HepG2 (cell line): ENCODE measurements around the gene ATL2. TPM values are rescaled to one million over a fixed set of nuclear protein-coding genes. Genes with fewer than 3 reads are reported as not detected.
"Not testable (repeated sequence)": the region's sequence is repeated elsewhere in the genome, so short reads cannot be mapped to it uniquely, and the experiment has no call there.

Source experiments
- ATAC-seq: fragments of 200-7000 bp; cut with Tn5 transposase; 3 replicates; pipeline ENCODE4 v1.9.1; 2020; ENCODE audit warnings: mild to moderate bottlenecking, moderate library complexity
- BruUV-seq: library from RNA; stranded (reverse); fragments of 400-500 nt; replicated peaks from 2 replicates; lab custom pipeline; 2021; lab: Mats Ljungman, UMichigan
- CTCF ChIA-PET: fragments of 300-600 bp; formaldehyde crosslinking; extraction: SDS; loops from one replicate; lab custom pipeline; 2021; ENCODE audit warnings: low total read pairs, inconsistent platforms, low intra/inter-chr PET ratio; lab: Yijun Ruan, JAX
- POLR2A ChIA-PET: fragments of 350-600 bp; sonication (Branson Sonifier 250); formaldehyde crosslinking; loops from one replicate; lab custom pipeline; 2020; ENCODE audit warnings: antibody characterized with exemption, inconsistent platforms; lab: Yijun Ruan, JAX
- DNase-seq: peaks from one replicate; pipeline ENCODE4 v3.0.0-alpha.2; 2015; ENCODE audit warnings: low spot score
- FAIRE-seq: peaks from 3 replicates; lab custom pipeline; 2011; peaks lifted over from hg19 to GRCh38; lab: Jason Lieb, UNC
- H2AFZ ChIP-seq: one replicate; pipeline ENCODE4 v1.6.1; 2011; ENCODE audit warnings: low read length, inconsistent platforms
- H3K27ac ChIP-seq: fragments of 300-600 bp; 3 replicates; pipeline ENCODE4 v1.8.0; 2011; ENCODE audit warnings: mixed run types, mild to moderate bottlenecking, mixed read lengths, low read length, inconsistent platforms; ENCODE audit not compliant: insufficient read depth; ENCODE audit errors: extremely low read length
- H3K27me3 ChIP-seq, 2 experiments: fragments of 200-600 bp in 1 of 2; 2 replicates in 1 of 2; 3 replicates in 1 of 2; pipeline versions ENCODE4 v1.6.0 to v1.8.0; 2011; ENCODE audit warnings: low read length in 2 of 2, mild to moderate bottlenecking in 2 of 2, moderate library complexity in 2 of 2, inconsistent platforms in 1 of 2; ENCODE audit not compliant: insufficient read depth in 2 of 2, control insufficient read depth in 1 of 2
- H3K36me3 ChIP-seq, 2 experiments: fragments of 200-600 bp in 1 of 2; replicated peaks in 1 of 2; 2 replicates in 1 of 2; 3 replicates in 1 of 2; pipeline versions ENCODE4 v1.5.1 to v1.8.0; 2011; ENCODE audit warnings: low read length in 2 of 2, inconsistent platforms in 1 of 2; ENCODE audit not compliant: insufficient read depth in 2 of 2, control insufficient read depth in 1 of 2
- H3K4me1 ChIP-seq: 2 replicates; pipeline ENCODE4 v1.5.1; 2012; ENCODE audit warnings: low read length, inconsistent platforms; ENCODE audit not compliant: insufficient read depth
- H3K4me2 ChIP-seq: 2 replicates; pipeline ENCODE4 v1.6.0; 2011; ENCODE audit warnings: low read depth, low read length, inconsistent platforms
- H3K4me3 ChIP-seq, 3 experiments: fragments of 200-600 bp in 1 of 3; sonication (generic), shearing (Covaris generic) in 1 of 3; replicated peaks in 1 of 3; 2 replicates each; pipeline ENCODE4 v1.5.1; 2011 to 2016; ENCODE audit warnings: low read length in 3 of 3, inconsistent platforms in 2 of 3, low read depth in 2 of 3, mild to moderate bottlenecking in 2 of 3, control low read depth in 1 of 3, mixed read lengths in 1 of 3; ENCODE audit not compliant: insufficient read depth in 1 of 3
- H3K79me2 ChIP-seq: one replicate; pipeline ENCODE4 v1.6.1; 2011; ENCODE audit warnings: low read length, inconsistent platforms; ENCODE audit not compliant: insufficient read depth
- H3K9ac ChIP-seq: 2 replicates; pipeline ENCODE4 v1.6.0; 2011; ENCODE audit warnings: mild to moderate bottlenecking, low read depth, low read length, inconsistent platforms; ENCODE audit not compliant: insufficient read depth
- H3K9me3 ChIP-seq: 2 replicates; pipeline ENCODE4 v1.5.1; 2012; ENCODE audit warnings: mild to moderate bottlenecking, low read length
- H4K20me1 ChIP-seq: 2 replicates; pipeline ENCODE4 v1.6.0; 2011; ENCODE audit warnings: inconsistent platforms, mild to moderate bottlenecking, low read length, moderate library complexity; ENCODE audit not compliant: insufficient read depth
- MAFF ChIP-seq: IDR thresholded peaks from 2 replicates; pipeline ENCODE4 v1.6.1; 2011; ENCODE audit warnings: low read depth, low read length, improper control_type of control experiment
- MAFK ChIP-seq, 2 experiments: IDR thresholded peaks in 1 of 2; conservative IDR thresholded peaks in 1 of 2; 2 replicates each; pipeline ENCODE4 v1.6.1; 2011; ENCODE audit warnings: improper control_type of control experiment in 2 of 2, low read length in 2 of 2
- SETDB1 ChIP-seq: sonication (generic); formaldehyde crosslinking; IDR thresholded peaks from 2 replicates; pipeline ENCODE4 v1.5.1; 2020; ENCODE audit warnings: missing genetic modification reagents, mild to moderate bottlenecking, borderline replicate concordance
- ZBTB38 ChIP-seq: sonication (generic); formaldehyde crosslinking; IDR thresholded peaks from 2 replicates; pipeline ENCODE4 v1.5.1; 2020; ENCODE audit warnings: mild to moderate bottlenecking, missing genetic modification reagents
- ZNF549 ChIP-seq: sonication (generic); formaldehyde crosslinking; IDR thresholded peaks from 2 replicates; pipeline ENCODE4 v1.5.0; 2020; ENCODE audit warnings: missing genetic modification reagents
- WGBS: methylation state at CpG from one replicate; pipeline ENCODE4 v1.1.6; 2017; ENCODE audit warnings: low lambda C conversion rate; 5-methylcytosine and 5-hydroxymethylcytosine counted together
- in situ Hi-C: cut with HindIII; loops from 2 replicates; pipeline ENCODE4 v1.10.0; 2017; ENCODE audit warnings: low pct_unique_long_range_greater_than_20kb; ENCODE audit not compliant: extremely low pct_ligation_motif_present
- intact Hi-C: fragments of 100-400 bp; cut with micrococcal nuclease; formaldehyde crosslinking; loops from one replicate; pipeline ENCODE4 v1.10.0; 2022; ENCODE audit not compliant: unreplicated experiment
- polyA plus RNA-seq, 8 experiments: library from polyadenylated mRNA; depleted of rRNA in 3 of 8; stranded (reverse) in 7 of 8; unstranded in 1 of 8; fragments of >200 nt; fragmentation: Illumina TruSeq in 4 of 8; extraction: Trizol in 4 of 8; gene quantifications; 2 replicates each; pipeline versions ENCODE4 v1.2.1 to v1.2.3, GENCODE V29; 2011 to 2016; ENCODE audit warnings: low read depth in 4 of 8, missing spikeins in 1 of 8, mixed read lengths in 1 of 8; ENCODE audit not compliant: insufficient read depth in 1 of 8
- total RNA-seq, 5 experiments: library from RNA; depleted of rRNA; stranded (reverse); fragments of >200 nt; fragmentation: Illumina TruSeq; extraction: Trizol; gene quantifications; 2 replicates each; pipeline ENCODE4 v1.2.3, GENCODE V29; 2016; ENCODE audit warnings: low read depth in 1 of 5
- TF ChIP-seq, protein P1 (sequence below): IDR thresholded peaks from 2 replicates; pipeline ENCODE4 v1.6.1; 2012; ENCODE audit warnings: inconsistent platforms
- TF ChIP-seq, protein P2 (sequence below): sonication (generic); formaldehyde crosslinking; IDR thresholded peaks from 2 replicates; pipeline ENCODE4 v1.5.0; 2020; ENCODE audit warnings: mild to moderate bottlenecking, missing genetic modification reagents

Gene ATL2
- total and polyA plus RNA-seq, 2 of the 13 experiments (the other 11 are each of a cell fraction or from before 2014, with no cell fraction given): 56.5 to 119 TPM

DNA sequence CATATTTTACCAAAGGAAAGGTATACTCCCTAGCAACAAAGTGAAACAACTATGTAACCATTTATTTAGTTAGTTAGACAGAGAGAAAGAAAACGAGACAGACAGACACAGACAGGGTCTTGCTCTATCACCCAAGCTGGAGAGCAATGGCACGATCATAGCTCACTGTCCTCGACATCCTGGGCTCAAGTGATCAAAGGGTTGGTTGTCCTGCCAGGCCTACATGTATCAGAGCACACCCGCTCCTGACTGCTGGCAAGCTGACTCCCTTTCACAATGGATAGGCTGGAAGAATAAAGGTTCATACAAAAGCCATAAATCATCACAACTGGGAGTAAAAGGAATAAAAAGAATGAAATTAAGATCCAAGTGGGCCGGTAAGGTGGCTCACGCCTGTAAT, 53.5 kb downstream of the ATL2 start:
- TF ChIP-seq ZBTB38 (CRISPR knock-in tag) (peak; percentile 59), ZNF549 (no peak)
- TF ChIP-seq, protein P1, sequence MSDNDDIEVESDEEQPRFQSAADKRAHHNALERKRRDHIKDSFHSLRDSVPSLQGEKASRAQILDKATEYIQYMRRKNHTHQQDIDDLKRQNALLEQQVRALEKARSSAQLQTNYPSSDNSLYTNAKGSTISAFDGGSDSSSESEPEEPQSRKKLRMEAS: no peak
- Histone ChIP-seq H3K4me1 (peaks cover 26% of the 10 kb centered on the region), H3K27me3 (no peaks in the 10 kb centered on the region), H4K20me1 (0 out of 2 replicates have a peak, but pooled peaks cover 5% of the 10 kb centered on the region), H2AFZ (no peak overlapping the region), H3K9ac (no peak overlapping the region), H3K4me3 (no peak overlapping the region), H3K27ac (no peak overlapping the region), H3K9me3 (no peaks in the 10 kb centered on the region), H3K79me2 (peaks cover 47% of the 10 kb centered on the region), H3K36me3 (peaks cover 0 to 47% of the 10 kb centered on the region in 2 experiments; a peak in 2 of 5 replicates), H3K4me2 (no peak overlapping the region)
- DNase-seq (no peak), ATAC-seq (peak; percentile 19; the same call in 2 of the 3 replicates), FAIRE-seq (no peak)
- CTCF ChIA-PET: no interaction called here
- POLR2A ChIA-PET: interaction anchor here (1.1 kb wide), 1 partner anchor 173 kb away, joined by 5 read pairs; no protein-coding TSS in a partner anchor
- 94% methylated on average over 6 of the region's 6 CpGs for WGBS
- in situ Hi-C loops: loop anchor here (25.0 kb wide), 1 partner anchor 414 kb away; no protein-coding TSS in a partner anchor
- BruUV-seq: no TSS peak
- intact Hi-C loops: no loop called here

DNA sequence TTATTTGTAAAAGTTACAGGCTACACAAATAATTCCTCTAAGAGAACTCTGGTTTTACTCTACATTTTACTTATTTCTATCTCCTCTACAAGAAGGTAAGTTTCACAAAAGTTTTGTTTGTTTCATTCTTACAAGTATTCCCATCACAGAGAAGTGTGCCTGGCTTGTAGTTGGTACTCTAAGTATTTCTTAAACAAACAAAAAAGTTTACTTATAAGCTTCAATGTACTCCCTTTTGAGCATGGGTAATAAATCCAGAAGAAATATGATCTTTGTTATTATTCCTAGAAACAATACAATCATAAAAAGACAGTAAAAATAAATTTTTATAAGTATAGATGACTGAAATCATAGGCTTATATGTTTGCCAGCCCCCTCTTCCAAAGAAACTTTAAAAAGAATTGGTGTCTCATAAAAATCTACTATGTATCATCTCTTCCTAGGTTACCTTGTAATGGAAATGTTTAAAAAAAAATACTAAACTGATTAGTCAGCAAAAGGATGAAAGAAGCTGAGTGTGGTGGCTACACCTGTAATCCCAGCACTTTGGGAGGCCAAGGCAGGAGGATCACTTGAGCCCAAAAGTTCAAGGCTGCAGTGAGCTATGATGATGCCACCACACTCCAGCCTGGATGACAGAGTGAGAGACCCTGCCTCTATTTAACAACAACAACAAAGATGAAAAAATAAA, 54.7 kb downstream of the ATL2 start:
- H3K4me1 ChIP-seq: peaks cover 31% of the 10 kb centered on the region
- H3K9me3 ChIP-seq: no peaks in the 10 kb centered on the region
- H3K9ac ChIP-seq: no peak overlapping the region
- ChIA-PET CTCF (interaction anchor here (0.5 kb wide), 1 partner anchor 26 kb away, joined by 4 read pairs; no protein-coding TSS in a partner anchor), POLR2A (interaction anchor here (1.1 kb wide), 1 partner anchor 175 kb away, joined by 5 read pairs; no protein-coding TSS in a partner anchor)
- FAIRE-seq (no peak), ATAC-seq (no peak), DNase-seq (no peak)
- H2AFZ ChIP-seq: no peak overlapping the region
- H3K36me3 ChIP-seq: peaks cover 1 to 51% of the 10 kb centered on the region in 2 experiments; a peak in 2 of 5 replicates
- no peak overlapping the region for H3K27ac ChIP-seq
- TF ChIP-seq MAFK (conservative IDR thresholded peaks at IDR 0.05 in 1 of 2, IDR thresholded peaks at IDR 0.05 in 1 of 2; ENCODE audit: low read length in 2 of 2) (peak; percentile 94 to 97), SETDB1 (CRISPR knock-in tag) (no peak), MAFF (peak; percentile 95)
- TF ChIP-seq, protein P2, sequence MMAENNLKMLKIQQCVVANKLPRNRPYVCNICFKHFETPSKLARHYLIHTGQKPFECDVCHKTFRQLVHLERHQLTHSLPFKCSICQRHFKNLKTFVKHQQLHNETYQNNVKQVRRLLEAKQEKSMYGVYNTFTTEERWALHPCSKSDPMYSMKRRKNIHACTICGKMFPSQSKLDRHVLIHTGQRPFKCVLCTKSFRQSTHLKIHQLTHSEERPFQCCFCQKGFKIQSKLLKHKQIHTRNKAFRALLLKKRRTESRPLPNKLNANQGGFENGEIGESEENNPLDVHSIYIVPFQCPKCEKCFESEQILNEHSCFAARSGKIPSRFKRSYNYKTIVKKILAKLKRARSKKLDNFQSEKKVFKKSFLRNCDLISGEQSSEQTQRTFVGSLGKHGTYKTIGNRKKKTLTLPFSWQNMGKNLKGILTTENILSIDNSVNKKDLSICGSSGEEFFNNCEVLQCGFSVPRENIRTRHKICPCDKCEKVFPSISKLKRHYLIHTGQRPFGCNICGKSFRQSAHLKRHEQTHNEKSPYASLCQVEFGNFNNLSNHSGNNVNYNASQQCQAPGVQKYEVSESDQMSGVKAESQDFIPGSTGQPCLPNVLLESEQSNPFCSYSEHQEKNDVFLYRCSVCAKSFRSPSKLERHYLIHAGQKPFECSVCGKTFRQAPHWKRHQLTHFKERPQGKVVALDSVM (CRISPR knock-in tag): peak; percentile 67
- intact Hi-C loops: no loop called here
- H3K4me3 ChIP-seq: no peak overlapping the region
- no peak overlapping the region for H3K4me2 ChIP-seq
- in situ Hi-C loops: loop anchor here (25.0 kb wide), 1 partner anchor 415 kb away; no protein-coding TSS in a partner anchor
- H3K27me3 ChIP-seq: no peaks in the 10 kb centered on the region
- no TSS peak for BruUV-seq
- H4K20me1 ChIP-seq: no peaks in the 10 kb centered on the region
- H3K79me2 ChIP-seq: peaks cover 37% of the 10 kb centered on the region

DNA sequence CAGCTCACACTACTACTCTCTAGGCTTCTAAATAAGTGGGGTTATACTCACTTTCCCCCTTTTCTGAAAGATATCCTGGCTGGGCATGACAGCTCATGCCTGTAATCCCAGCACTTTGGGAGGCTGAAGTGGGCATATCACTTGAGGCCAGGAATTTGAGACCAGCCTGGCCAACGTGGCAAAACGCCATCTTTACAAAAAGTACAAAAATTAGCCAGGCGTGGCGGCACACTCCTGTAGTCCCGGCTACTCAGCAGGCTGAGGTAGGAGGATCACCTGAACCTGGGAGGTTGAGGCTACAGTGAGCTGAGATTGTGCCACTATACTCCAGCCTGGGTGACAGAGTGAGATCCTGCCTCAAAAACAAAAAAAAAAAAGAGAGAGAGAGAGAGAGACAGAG, 57.8 kb downstream of the ATL2 start:
- intact Hi-C loops: loop anchor here (5.0 kb wide), 1 partner anchor 423 kb away; no protein-coding TSS in a partner anchor
- BruUV-seq, H3K4me1 ChIP-seq, H3K4me2 ChIP-seq, FAIRE-seq, ATAC-seq, H3K4me3 ChIP-seq, CTCF ChIA-PET, H3K9me3 ChIP-seq, H3K27me3 ChIP-seq, H3K27ac ChIP-seq, H3K9ac ChIP-seq, DNase-seq, POLR2A ChIA-PET, H4K20me1 ChIP-seq, H2AFZ ChIP-seq: not testable (repeated sequence)
- in situ Hi-C loops: loop anchor here (5.0 to 25.0 kb wide), 2 partner anchors 193 to 418 kb away; no protein-coding TSS in a partner anchor
- H3K36me3 ChIP-seq: peaks cover 4 to 73% of the 10 kb centered on the region in 2 experiments; a peak in 3 of 5 replicates
- H3K79me2 ChIP-seq: peaks cover 20% of the 10 kb centered on the region
- WGBS: 95% methylated on average over 5 of the region's 5 CpGs
